ENCODE measurements around the gene PTPRD.

- TF ChIP-seq, protein P1, sequence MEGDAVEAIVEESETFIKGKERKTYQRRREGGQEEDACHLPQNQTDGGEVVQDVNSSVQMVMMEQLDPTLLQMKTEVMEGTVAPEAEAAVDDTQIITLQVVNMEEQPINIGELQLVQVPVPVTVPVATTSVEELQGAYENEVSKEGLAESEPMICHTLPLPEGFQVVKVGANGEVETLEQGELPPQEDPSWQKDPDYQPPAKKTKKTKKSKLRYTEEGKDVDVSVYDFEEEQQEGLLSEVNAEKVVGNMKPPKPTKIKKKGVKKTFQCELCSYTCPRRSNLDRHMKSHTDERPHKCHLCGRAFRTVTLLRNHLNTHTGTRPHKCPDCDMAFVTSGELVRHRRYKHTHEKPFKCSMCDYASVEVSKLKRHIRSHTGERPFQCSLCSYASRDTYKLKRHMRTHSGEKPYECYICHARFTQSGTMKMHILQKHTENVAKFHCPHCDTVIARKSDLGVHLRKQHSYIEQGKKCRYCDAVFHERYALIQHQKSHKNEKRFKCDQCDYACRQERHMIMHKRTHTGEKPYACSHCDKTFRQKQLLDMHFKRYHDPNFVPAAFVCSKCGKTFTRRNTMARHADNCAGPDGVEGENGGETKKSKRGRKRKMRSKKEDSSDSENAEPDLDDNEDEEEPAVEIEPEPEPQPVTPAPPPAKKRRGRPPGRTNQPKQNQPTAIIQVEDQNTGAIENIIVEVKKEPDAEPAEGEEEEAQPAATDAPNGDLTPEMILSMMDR (IDR thresholded peaks at IDR 0.05; ENCODE audit: insufficient read depth, low read length, poor library complexity, severe bottlenecking) = no peak
- no peak for TF ChIP-seq EZH2phosphoT487 (conservative IDR thresholded peaks at IDR 0.05; ENCODE audit: low read length)
These were observed 36.3 kb upstream of the PTPRD start for GRCh38 chr9:10649076-10649475.
